ENCODE results near the gene LEPR.
"Not testable (repeated sequence)": the region's sequence is repeated elsewhere in the genome, so short reads cannot be mapped to it uniquely, and the experiment has no call there.

The LEPR gene

GRCh38 chr1:65442442-65442841 is 22.0 kb downstream of the LEPR start:
- Histone ChIP-seq H3K36me3 (no peaks in the 10 kb centered on the region), H3K27me3 (ENCODE audit: insufficient read depth, low read depth, severe bottlenecking) (no peaks in the 10 kb centered on the region), H3K27ac (no peak overlapping the region), H3K9me3 (ENCODE audit: severe bottlenecking) (no peaks in the 10 kb centered on the region), H3K4me3 (ENCODE audit: low read depth, low read length) (no peak overlapping the region)
- no peak for TF ChIP-seq CTCF (IDR thresholded peaks at IDR 0.05; ENCODE audit: low read depth, low read length)
- no peak for DNase-seq

- H3K27ac ChIP-seq = no peak overlapping the region
- H3K4me3 ChIP-seq (ENCODE audit: low read depth, low read length) = no peak overlapping the region
- DNase-seq = no peak
- no peak for TF ChIP-seq CTCF (IDR thresholded peaks at IDR 0.05; ENCODE audit: low read depth, low read length)
- no peaks in the 10 kb centered on the region for H3K36me3 ChIP-seq
- H3K27me3 ChIP-seq (ENCODE audit: insufficient read depth, low read depth, severe bottlenecking) = no peaks in the 10 kb centered on the region
- H3K9me3 ChIP-seq (ENCODE audit: severe bottlenecking) = no peaks in the 10 kb centered on the region
These were observed 23.2 kb downstream of the LEPR start for GRCh38 chr1:65443647-65444046.

- Histone ChIP-seq H3K4me3 (ENCODE audit: low read depth, low read length) (no peak overlapping the region), H3K27ac (no peak overlapping the region), H3K9me3 (ENCODE audit: severe bottlenecking) (no peaks in the 10 kb centered on the region), H3K27me3 (ENCODE audit: insufficient read depth, low read depth, severe bottlenecking) (no peaks in the 10 kb centered on the region), H3K36me3 (no peaks in the 10 kb centered on the region)
- DNase-seq = no peak
- TF ChIP-seq CTCF (IDR thresholded peaks at IDR 0.05; ENCODE audit: low read depth, low read length) = no peak
These were observed 23.7 kb downstream of the LEPR start for GRCh38 chr1:65444128-65444640.

- Histone ChIP-seq H3K27ac (no peak overlapping the region), H3K36me3 (no peaks in the 10 kb centered on the region), H3K9me3 (ENCODE audit: severe bottlenecking) (no peaks in the 10 kb centered on the region), H3K4me3 (ENCODE audit: low read depth, low read length) (no peak overlapping the region), H3K27me3 (ENCODE audit: insufficient read depth, low read depth, severe bottlenecking) (no peaks in the 10 kb centered on the region)
- TF ChIP-seq CTCF (IDR thresholded peaks at IDR 0.05; ENCODE audit: low read depth, low read length) = no peak
- no peak for DNase-seq
These were observed 25.4 kb downstream of the LEPR start for GRCh38 chr1:65445837-65446236.

GRCh38 chr1:65449214-65449823 is 28.9 kb downstream of the LEPR start:
- Histone ChIP-seq H3K27ac (no peak overlapping the region), H3K9me3 (ENCODE audit: severe bottlenecking) (no peaks in the 10 kb centered on the region), H3K4me3 (ENCODE audit: low read depth, low read length) (no peak overlapping the region), H3K27me3 (ENCODE audit: insufficient read depth, low read depth, severe bottlenecking) (no peaks in the 10 kb centered on the region), H3K36me3 (no peaks in the 10 kb centered on the region)
- TF ChIP-seq CTCF (IDR thresholded peaks at IDR 0.05; ENCODE audit: low read depth, low read length) = no peak
- no peak for DNase-seq

GRCh38 chr1:65455678-65456077 is 35.2 kb downstream of the LEPR start:
- not testable (repeated sequence) for H3K27me3 ChIP-seq (ENCODE audit: insufficient read depth, low read depth, severe bottlenecking); DNase-seq; H3K36me3 ChIP-seq; H3K9me3 ChIP-seq (ENCODE audit: severe bottlenecking); H3K27ac ChIP-seq; H3K4me3 ChIP-seq (ENCODE audit: low read depth, low read length)
